Retina (tissue), 1 donor: Measurements from ENCODE around the gene UBASH3B.

Experiments
- DNase-seq: peaks from one replicate; pipeline ENCODE4 v3.0.0-alpha.2; 2016

The UBASH3B gene

GRCh38 chr11:122679466-122679865, 23.9 kb downstream of the UBASH3B start:
- DNase-seq = no peak

GRCh38 chr11:122681070-122681469, 25.5 kb downstream of the UBASH3B start:
- DNase-seq = no peak

GRCh38 chr11:122681735-122682134, 26.2 kb downstream of the UBASH3B start:
- peak; percentile 62 for DNase-seq

GRCh38 chr11:122682464-122682863, 26.9 kb downstream of the UBASH3B start:
- peak; percentile 33 for DNase-seq

GRCh38 chr11:122685041-122685440, 29.5 kb downstream of the UBASH3B start:
- DNase-seq = no peak

GRCh38 chr11:122686111-122686510, 30.6 kb downstream of the UBASH3B start:
- peak; percentile 34 for DNase-seq

GRCh38 chr11:122690384-122690783, 34.9 kb downstream of the UBASH3B start:
- no peak for DNase-seq

- no peak for DNase-seq
These were observed 35.5 kb downstream of the UBASH3B start for GRCh38 chr11:122690801-122691548.

GRCh38 chr11:122691549-122692150, 36.1 kb downstream of the UBASH3B start:
- DNase-seq = peak; percentile 51

- no peak for DNase-seq
These were observed 36.9 kb downstream of the UBASH3B start for GRCh38 chr11:122692444-122692843.

GRCh38 chr11:122695076-122695615, 39.6 kb downstream of the UBASH3B start:
- DNase-seq = no peak

- no peak for DNase-seq
These were observed 41.1 kb downstream of the UBASH3B start for GRCh38 chr11:122696662-122697061.

- no peak for DNase-seq
These were observed 42.2 kb downstream of the UBASH3B start for GRCh38 chr11:122697636-122698167.

GRCh38 chr11:122698392-122698791, 42.9 kb downstream of the UBASH3B start:
- no peak for DNase-seq

GRCh38 chr11:122700666-122701065, 45.1 kb downstream of the UBASH3B start:
- DNase-seq = peak; percentile 25

- DNase-seq = peak; percentile 34
These were observed 45.6 kb downstream of the UBASH3B start for GRCh38 chr11:122701143-122701542.

GRCh38 chr11:122703541-122704272, 48.2 kb downstream of the UBASH3B start:
- DNase-seq = no peak

- DNase-seq = no peak
These were observed 49.9 kb downstream of the UBASH3B start for GRCh38 chr11:122705396-122705795.

- DNase-seq = no peak
These were observed 51.0 kb downstream of the UBASH3B start for GRCh38 chr11:122706291-122707088.

GRCh38 chr11:122707111-122707510, 51.6 kb downstream of the UBASH3B start:
- DNase-seq = no peak

- DNase-seq = no peak
These were observed 52.4 kb downstream of the UBASH3B start for GRCh38 chr11:122707901-122708300.

GRCh38 chr11:122709039-122709760, 53.7 kb downstream of the UBASH3B start:
- no peak for DNase-seq
